Measurements from ENCODE around the gene RAF1. TPM values are rescaled to one million over a fixed set of nuclear protein-coding genes. Genes with fewer than 3 reads are reported as not detected.
"Not testable (repeated sequence)": the region's sequence is repeated elsewhere in the genome, so short reads cannot be mapped to it uniquely, and the experiment has no call there.

RAF1 gene
- total and polyA plus RNA-seq, 8 donors, result 36.7 to 156 (median 76.9) TPM

GRCh38 chr3:12663401-12663935, 449 bp downstream of the RAF1 start:
- no peak for TF ChIP-seq POLR2AphosphoS5 (IDR thresholded peaks at IDR 0.05)
- TF ChIP-seq, protein P1, sequence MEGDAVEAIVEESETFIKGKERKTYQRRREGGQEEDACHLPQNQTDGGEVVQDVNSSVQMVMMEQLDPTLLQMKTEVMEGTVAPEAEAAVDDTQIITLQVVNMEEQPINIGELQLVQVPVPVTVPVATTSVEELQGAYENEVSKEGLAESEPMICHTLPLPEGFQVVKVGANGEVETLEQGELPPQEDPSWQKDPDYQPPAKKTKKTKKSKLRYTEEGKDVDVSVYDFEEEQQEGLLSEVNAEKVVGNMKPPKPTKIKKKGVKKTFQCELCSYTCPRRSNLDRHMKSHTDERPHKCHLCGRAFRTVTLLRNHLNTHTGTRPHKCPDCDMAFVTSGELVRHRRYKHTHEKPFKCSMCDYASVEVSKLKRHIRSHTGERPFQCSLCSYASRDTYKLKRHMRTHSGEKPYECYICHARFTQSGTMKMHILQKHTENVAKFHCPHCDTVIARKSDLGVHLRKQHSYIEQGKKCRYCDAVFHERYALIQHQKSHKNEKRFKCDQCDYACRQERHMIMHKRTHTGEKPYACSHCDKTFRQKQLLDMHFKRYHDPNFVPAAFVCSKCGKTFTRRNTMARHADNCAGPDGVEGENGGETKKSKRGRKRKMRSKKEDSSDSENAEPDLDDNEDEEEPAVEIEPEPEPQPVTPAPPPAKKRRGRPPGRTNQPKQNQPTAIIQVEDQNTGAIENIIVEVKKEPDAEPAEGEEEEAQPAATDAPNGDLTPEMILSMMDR (IDR thresholded peaks at IDR 0.05), result no peak
- TF ChIP-seq POLR2A (IDR thresholded peaks at IDR 0.05), result no peak
- TF ChIP-seq EP300 (IDR thresholded peaks at IDR 0.05), result no peak
- H3K27ac ChIP-seq, result peak overlapping the region; percentile 96 to 100 (median 100)
- H3K4me3 ChIP-seq, result peak overlapping the region; percentile 75 to 98 (median 84)
- no peaks in the 10 kb centered on the region for H3K36me3 ChIP-seq
- H3K9me3 ChIP-seq, result no peaks in the 10 kb centered on the region
- intact Hi-C loops (cut with DNase I; ENCODE audit: low total_unique reads), result no loop called here
- WGBS, 5 donors, result 0 to 2% (median 0%) methylated on average over 16 to 45 of the region's 45 CpGs
- no peaks in the 10 kb centered on the region for H3K27me3 ChIP-seq
- DNase-seq, result peak; percentile 48 to 67
- peaks cover 31 to 52% (median 44%) of the 10 kb centered on the region in 4 donors for H3K4me1 ChIP-seq

DNA sequence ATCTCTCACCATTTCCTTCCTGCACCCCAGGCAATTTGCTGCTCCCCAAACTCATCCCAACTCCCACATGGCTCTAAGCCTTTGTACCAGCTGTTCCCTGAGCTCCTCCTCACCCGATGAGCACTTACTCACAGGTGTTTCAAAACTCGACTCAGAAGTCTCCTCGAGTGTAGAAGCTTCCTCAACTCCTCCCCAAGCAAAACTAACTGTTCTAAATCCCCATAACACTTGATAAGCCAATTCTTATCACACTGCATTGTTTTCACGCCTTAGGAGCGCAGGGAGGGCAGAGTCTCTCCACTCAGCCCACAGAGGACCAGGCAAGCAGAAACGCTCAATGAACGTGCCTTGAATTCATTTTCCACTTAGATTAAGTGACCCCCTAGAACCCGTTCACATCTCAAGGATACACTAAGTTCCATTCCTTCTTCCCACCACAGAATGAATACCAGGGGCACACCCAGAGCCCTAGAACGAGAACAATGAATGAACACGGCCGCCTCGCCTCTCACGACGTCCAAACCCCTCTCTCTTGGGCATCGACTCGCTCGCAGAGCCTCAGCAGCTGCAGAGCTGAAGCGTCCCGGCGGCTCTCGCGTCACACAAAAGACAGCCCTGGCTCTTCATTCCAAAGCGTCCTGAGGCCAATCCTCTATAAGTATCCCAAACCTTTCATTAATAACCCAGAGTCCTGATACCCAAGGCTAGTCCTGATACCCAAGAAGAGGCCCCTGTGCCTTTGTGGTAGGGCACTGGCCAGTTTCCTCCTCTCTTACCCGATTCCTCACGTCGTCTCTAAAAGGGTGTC, 1.1 kb downstream of the RAF1 start:
- peak; percentile 48 to 70 for DNase-seq
- H3K9me3 ChIP-seq, result no peaks in the 10 kb centered on the region
- intact Hi-C loops (cut with DNase I; ENCODE audit: low total_unique reads), result no loop called here
- no peaks in the 10 kb centered on the region for H3K27me3 ChIP-seq
- no peaks in the 10 kb centered on the region for H3K36me3 ChIP-seq
- TF ChIP-seq POLR2A (IDR thresholded peaks at IDR 0.05) (no peak), POLR2AphosphoS5 (IDR thresholded peaks at IDR 0.05) (peak in 2 of 3 donors; percentile 69 to 81)
- TF ChIP-seq, protein P1 (IDR thresholded peaks at IDR 0.05), result no peak
- peak overlapping the region; percentile 75 to 98 (median 84) for H3K4me3 ChIP-seq
- H3K4me1 ChIP-seq, result peaks cover 38 to 59% (median 50%) of the 10 kb centered on the region in 4 donors
- WGBS, 5 donors, result 0 to 1% (median 0%) methylated on average over 26 of the region's 26 CpGs
- H3K27ac ChIP-seq, result peak overlapping the region; percentile 96 to 100 (median 100)

DNA sequence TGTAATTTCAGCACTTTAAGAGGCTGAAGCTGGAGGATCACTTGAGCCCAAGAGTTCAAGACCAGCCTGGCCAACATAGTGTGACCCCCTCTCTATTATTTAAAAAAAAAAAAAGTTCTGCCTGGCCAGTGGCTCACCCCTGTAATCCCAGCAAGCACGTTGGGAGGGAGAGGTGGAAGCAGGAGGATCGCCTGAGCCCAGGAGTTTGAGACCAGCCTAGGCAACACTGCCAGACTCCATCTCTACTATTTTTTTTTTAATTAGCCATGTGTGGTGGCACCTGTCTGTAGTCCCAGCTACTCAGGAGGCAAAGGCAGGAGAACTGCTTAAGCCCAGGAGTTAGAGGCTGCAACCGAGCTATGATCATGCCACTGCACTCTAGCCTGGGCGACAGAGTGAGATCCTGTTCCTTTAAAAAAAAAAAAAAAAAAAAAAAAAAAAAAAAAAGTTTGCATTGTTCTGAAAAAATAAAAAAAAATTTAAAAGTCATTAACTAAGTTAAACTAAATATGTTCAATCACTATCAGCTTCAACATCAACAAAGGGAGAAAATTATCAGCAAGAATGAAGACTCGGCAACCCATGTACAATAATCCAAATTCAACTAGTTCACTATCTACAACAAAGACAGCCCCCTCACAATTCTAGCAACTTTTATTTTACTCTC, 1.9 kb downstream of the RAF1 start:
- H3K4me3 ChIP-seq, result peak overlapping the region; percentile 75 to 98 (median 84)
- H3K36me3 ChIP-seq, result no peaks in the 10 kb centered on the region
- H3K9me3 ChIP-seq, result no peaks in the 10 kb centered on the region
- intact Hi-C loops (cut with DNase I; ENCODE audit: low total_unique reads), result no loop called here
- WGBS, 5 donors, result 8 to 18% (median 14%) methylated on average over 5 of the region's 5 CpGs
- no peak for DNase-seq
- H3K4me1 ChIP-seq, result peaks cover 44 to 66% (median 57%) of the 10 kb centered on the region in 4 donors
- no peaks in the 10 kb centered on the region for H3K27me3 ChIP-seq
- TF ChIP-seq POLR2A (IDR thresholded peaks at IDR 0.05), result no peak
- no peak for TF ChIP-seq POLR2AphosphoS5 (IDR thresholded peaks at IDR 0.05)
- no peak for TF ChIP-seq EP300 (IDR thresholded peaks at IDR 0.05)
- TF ChIP-seq, protein P1 (IDR thresholded peaks at IDR 0.05), result no peak
- peak overlapping the region; percentile 96 to 100 (median 100) for H3K27ac ChIP-seq

GRCh38 chr3:12661375-12661774, 2.5 kb downstream of the RAF1 start:
- intact Hi-C loops (cut with DNase I; ENCODE audit: low total_unique reads); DNase-seq; H3K27me3 ChIP-seq; H3K36me3 ChIP-seq; H3K9me3 ChIP-seq: not testable (repeated sequence)
- peak overlapping the region; percentile 35 to 100 (median 100) for H3K27ac ChIP-seq
- 50 to 75% (median 64%) methylated on average over 13 of the region's 13 CpGs for WGBS, 5 donors
- H3K4me3 ChIP-seq, result peak overlapping the region in 2 of 4 donors; percentile 79 to 90
- peaks cover 51 to 73% (median 64%) of the 10 kb centered on the region in 4 donors for H3K4me1 ChIP-seq

All from stomach (tissue), 9 donors.